Epithelial cell of esophagus (primary cell): ENCODE results near the gene PRKACG.

Source experiments
- DNase-seq: peaks from one replicate; pipeline ENCODE4 v3.0.0; 2010; ENCODE audit warnings: low read depth
- H3K4me3 ChIP-seq: 2 replicates; pipeline ENCODE4 v1.5.1; 2011; ENCODE audit warnings: mild to moderate bottlenecking, low read length, control low read depth
- CTCF ChIP-seq: IDR thresholded peaks from 2 replicates; pipeline ENCODE4 v1.5.1; 2011; ENCODE audit warnings: low read depth, mild to moderate bottlenecking, low read length, control low read depth, inconsistent platforms; ENCODE audit not compliant: insufficient read depth; ENCODE audit errors: missing control alignments

The PRKACG gene

GRCh38 chr9:68967800-68968199 is 46.1 kb downstream of the PRKACG start:
- DNase-seq, result no peak
- TF ChIP-seq CTCF, result no peak
- H3K4me3 ChIP-seq, result no peak overlapping the region

- H3K4me3 ChIP-seq, result no peak overlapping the region
- DNase-seq, result no peak
- no peak for TF ChIP-seq CTCF
Observed at GRCh38 chr9:68966496-68966944, 47.4 kb downstream of the PRKACG start.

- no peak for DNase-seq
- TF ChIP-seq CTCF, result no peak
- H3K4me3 ChIP-seq, result no peak overlapping the region
Observed at GRCh38 chr9:68964765-68965164, 49.1 kb downstream of the PRKACG start.

GRCh38 chr9:68964102-68964541 is 49.8 kb downstream of the PRKACG start:
- no peak for TF ChIP-seq CTCF
- H3K4me3 ChIP-seq, result no peak overlapping the region
- DNase-seq, result no peak

- no peak overlapping the region for H3K4me3 ChIP-seq
- no peak for TF ChIP-seq CTCF
- no peak for DNase-seq
Observed at GRCh38 chr9:68963416-68963815, 50.5 kb downstream of the PRKACG start.
